Effector memory CD8-positive, alpha-beta T cell (primary cell): Measurements from ENCODE around the gene CSTPP1.

Source experiments
- ATAC-seq: fragments of 150-1000 bp; cut with Tn5 transposase; replicated peaks from 2 replicates; pipeline ENCODE4 v1.10.0; 2021; ENCODE audit warnings: mild to moderate bottlenecking, moderate library complexity
- DNase-seq, 3 experiments: peaks; one replicate each; pipeline ENCODE4 v3.0.0; 2021
- H3K27ac Mint-ChIP-seq, 2 donors: one replicate each; pipeline ENCODE4 v1.8.0; 2022; ENCODE audit warnings: mild to moderate bottlenecking in 2 of 2, mixed read lengths in 2 of 2, moderate library complexity in 2 of 2
- H3K27me3 Mint-ChIP-seq, 2 donors: one replicate each; pipeline ENCODE4 v1.8.0; 2022; ENCODE audit warnings: mixed read lengths in 2 of 2
- H3K36me3 Mint-ChIP-seq: one replicate; pipeline ENCODE4 v1.8.0; 2022; ENCODE audit warnings: mild to moderate bottlenecking, moderate library complexity, mixed read lengths; ENCODE audit not compliant: insufficient read depth
- H3K4me1 Mint-ChIP-seq, 2 donors: one replicate each; pipeline ENCODE4 v1.8.0; 2022; ENCODE audit warnings: low read depth in 2 of 2, mixed read lengths in 2 of 2
- H3K4me3 Mint-ChIP-seq, 2 donors: one replicate each; pipeline ENCODE4 v1.8.0; 2022; ENCODE audit warnings: mild to moderate bottlenecking in 2 of 2, mixed read lengths in 2 of 2, moderate library complexity in 2 of 2
- H3K9me3 Mint-ChIP-seq, 2 donors: one replicate each; pipeline ENCODE4 v1.8.0; 2022; ENCODE audit warnings: mixed read lengths in 2 of 2

CSTPP1 gene

GRCh38 chr11:47143322-47143721 is 206.8 kb downstream of the CSTPP1 start:
- no peak for DNase-seq
- H3K4me3 Mint-ChIP-seq = no peak overlapping the region
- H3K27me3 Mint-ChIP-seq = no peaks in the 10 kb centered on the region
- no peaks in the 10 kb centered on the region for H3K4me1 Mint-ChIP-seq
- no peaks in the 10 kb centered on the region for H3K9me3 Mint-ChIP-seq
- ATAC-seq = no peak
- peak overlapping the region in 1 of 2 donors; percentile 46 for H3K27ac Mint-ChIP-seq
- no peaks in the 10 kb centered on the region for H3K36me3 Mint-ChIP-seq

- Mint-ChIP-seq H3K27ac (no peak overlapping the region), H3K36me3 (no peaks in the 10 kb centered on the region), H3K4me3 (no peak overlapping the region), H3K27me3 (no peaks in the 10 kb centered on the region), H3K4me1 (no peaks in the 10 kb centered on the region), H3K9me3 (no peaks in the 10 kb centered on the region)
- ATAC-seq (no peak), DNase-seq (no peak)
Measured at GRCh38 chr11:47144541-47144940, 208.0 kb downstream of the CSTPP1 start.

- H3K4me1 Mint-ChIP-seq = no peaks in the 10 kb centered on the region
- no peak for DNase-seq
Measured at GRCh38 chr11:47147250-47147649, 210.7 kb downstream of the CSTPP1 start.

GRCh38 chr11:47147681-47148080 is 211.1 kb downstream of the CSTPP1 start:
- no peaks in the 10 kb centered on the region for H3K9me3 Mint-ChIP-seq
- H3K27ac Mint-ChIP-seq = no peak overlapping the region
- DNase-seq (no peak), ATAC-seq (no peak)
- no peaks in the 10 kb centered on the region for H3K4me1 Mint-ChIP-seq
- H3K4me3 Mint-ChIP-seq = no peak overlapping the region
- H3K36me3 Mint-ChIP-seq = no peaks in the 10 kb centered on the region
- H3K27me3 Mint-ChIP-seq = no peaks in the 10 kb centered on the region

More at GRCh38 chr11:47147250-47147649, 210.7 kb downstream of the CSTPP1 start:
- ATAC-seq = no peak
- Mint-ChIP-seq H3K27ac (no peak overlapping the region), H3K9me3 (no peaks in the 10 kb centered on the region), H3K36me3 (no peaks in the 10 kb centered on the region), H3K4me3 (no peak overlapping the region), H3K27me3 (no peaks in the 10 kb centered on the region)

- peaks cover 4 to 5% of the 10 kb centered on the region in 2 donors for H3K4me1 Mint-ChIP-seq
- no peak for ATAC-seq
- no peak for DNase-seq
- no peaks in the 10 kb centered on the region for H3K9me3 Mint-ChIP-seq
- no peak overlapping the region for H3K27ac Mint-ChIP-seq
- no peak overlapping the region for H3K4me3 Mint-ChIP-seq
- no peaks in the 10 kb centered on the region for H3K36me3 Mint-ChIP-seq
- H3K27me3 Mint-ChIP-seq = no peaks in the 10 kb centered on the region
Measured at GRCh38 chr11:47148270-47148669, 211.7 kb downstream of the CSTPP1 start.

- no peaks in the 10 kb centered on the region for H3K36me3 Mint-ChIP-seq
- H3K9me3 Mint-ChIP-seq = no peaks in the 10 kb centered on the region
- DNase-seq (no peak), ATAC-seq (no peak)
- no peaks in the 10 kb centered on the region for H3K27me3 Mint-ChIP-seq
- H3K4me1 Mint-ChIP-seq = peaks cover 8 to 9% of the 10 kb centered on the region in 2 donors
- H3K4me3 Mint-ChIP-seq = no peak overlapping the region
- H3K27ac Mint-ChIP-seq = no peak overlapping the region
Measured at GRCh38 chr11:47148903-47149531, 212.5 kb downstream of the CSTPP1 start.

- no peak for ATAC-seq
Measured at GRCh38 chr11:47149782-47150181, 213.2 kb downstream of the CSTPP1 start.

GRCh38 chr11:47152126-47152952 is 215.8 kb downstream of the CSTPP1 start:
- H3K27me3 Mint-ChIP-seq = no peaks in the 10 kb centered on the region
- peak overlapping the region in 1 of 2 donors; percentile 87 for H3K27ac Mint-ChIP-seq
- DNase-seq (no peak), ATAC-seq (no peak)
- H3K36me3 Mint-ChIP-seq = peaks cover 2% of the 10 kb centered on the region
- H3K9me3 Mint-ChIP-seq = no peaks in the 10 kb centered on the region
- no peak overlapping the region for H3K4me3 Mint-ChIP-seq
- H3K4me1 Mint-ChIP-seq = peaks cover 24 to 26% of the 10 kb centered on the region in 2 donors

More at GRCh38 chr11:47149782-47150181, 213.2 kb downstream of the CSTPP1 start:
- Mint-ChIP-seq H3K4me1 (peaks cover 15 to 17% of the 10 kb centered on the region in 2 donors), H3K9me3 (no peaks in the 10 kb centered on the region), H3K36me3 (no peaks in the 10 kb centered on the region), H3K4me3 (no peak overlapping the region), H3K27ac (no peak overlapping the region), H3K27me3 (no peaks in the 10 kb centered on the region)
- no peak for DNase-seq

GRCh38 chr11:47152953-47153950 is 216.7 kb downstream of the CSTPP1 start:
- Mint-ChIP-seq H3K4me3 (peak overlapping the region; percentile 20 to 45), H3K27me3 (no peaks in the 10 kb centered on the region), H3K27ac (peak overlapping the region; percentile 87 to 91), H3K9me3 (no peaks in the 10 kb centered on the region), H3K36me3 (peaks cover 8% of the 10 kb centered on the region), H3K4me1 (peaks cover 24 to 26% of the 10 kb centered on the region in 2 donors)
- ATAC-seq (peak; percentile 44), DNase-seq (peak; percentile 20 to 50 (median 38))

GRCh38 chr11:47154616-47155570 is 218.3 kb downstream of the CSTPP1 start:
- peak; percentile 18 to 41 (median 26) for DNase-seq
- peak; percentile 93 for ATAC-seq
- Mint-ChIP-seq H3K4me3 (peak overlapping the region; percentile 74 to 80), H3K9me3 (no peaks in the 10 kb centered on the region), H3K4me1 (peaks cover 24 to 26% of the 10 kb centered on the region in 2 donors), H3K36me3 (peaks cover 14% of the 10 kb centered on the region), H3K27ac (peak overlapping the region; percentile 87 to 91), H3K27me3 (no peaks in the 10 kb centered on the region)

GRCh38 chr11:47155879-47156278 is 219.3 kb downstream of the CSTPP1 start:
- peaks cover 24 to 26% of the 10 kb centered on the region in 2 donors for H3K4me1 Mint-ChIP-seq
- no peak for DNase-seq
- H3K27me3 Mint-ChIP-seq = no peaks in the 10 kb centered on the region
- ATAC-seq = no peak
- H3K27ac Mint-ChIP-seq = peak overlapping the region; percentile 87 to 91
- no peaks in the 10 kb centered on the region for H3K9me3 Mint-ChIP-seq
- H3K36me3 Mint-ChIP-seq = peaks cover 17% of the 10 kb centered on the region
- peak overlapping the region; percentile 74 to 80 for H3K4me3 Mint-ChIP-seq

- peaks cover 24 to 26% of the 10 kb centered on the region in 2 donors for H3K4me1 Mint-ChIP-seq
- DNase-seq (no peak), ATAC-seq (no peak)
- no peaks in the 10 kb centered on the region for H3K27me3 Mint-ChIP-seq
- H3K9me3 Mint-ChIP-seq = no peaks in the 10 kb centered on the region
- H3K36me3 Mint-ChIP-seq = peaks cover 17% of the 10 kb centered on the region
- H3K27ac Mint-ChIP-seq = peak overlapping the region in 1 of 2 donors; percentile 91
- no peak overlapping the region for H3K4me3 Mint-ChIP-seq
Measured at GRCh38 chr11:47156333-47156732, 219.8 kb downstream of the CSTPP1 start.
